Esophagus squamous epithelium (tissue), 5 donors: ENCODE data around the gene SPOCD1. TPM values are rescaled to one million over a fixed set of nuclear protein-coding genes. Genes with fewer than 3 reads are reported as not detected.

Experiments
- DNase-seq: peaks from one replicate; lab custom pipeline; 2025; lab: John Stamatoyannopoulos, UW
- H3K27ac ChIP-seq, 4 donors: fragments of 200-600 bp; sonication (generic); one replicate each; pipeline ENCODE4 v1.5.1; 2016 to 2019; ENCODE audit warnings: mild to moderate bottlenecking in 1 of 4
- H3K27me3 ChIP-seq, 4 donors: fragments of 200-600 bp; sonication (generic); 1 replicate in 3 of 4; 2 replicates in 1 of 4; pipeline versions ENCODE4 v1.5.1 to v1.6.0; 2017 to 2021; ENCODE audit warnings: antibody characterized with exemption in 1 of 4
- H3K36me3 ChIP-seq, 3 donors: fragments of 200-600 bp; sonication (generic); one replicate each; pipeline ENCODE4 v1.5.1; 2016 to 2019
- H3K4me1 ChIP-seq, 3 donors: fragments of 200-600 bp; sonication (generic); one replicate each; pipeline ENCODE4 v1.5.1; 2017 to 2019
- H3K4me3 ChIP-seq, 4 donors: fragments of 200-600 bp; sonication (generic); 1 replicate in 3 of 4; 2 replicates in 1 of 4; pipeline ENCODE4 v1.5.1; 2016 to 2019; ENCODE audit warnings: mild to moderate bottlenecking in 2 of 4, moderate library complexity in 1 of 4
- H3K9me3 ChIP-seq, 3 donors: fragments of 200-600 bp; sonication (generic); one replicate each; pipeline ENCODE4 v1.5.1; 2016 to 2019
- CTCF ChIP-seq, 6 experiments: fragments of 450-650 bp in 4 of 6; fragments of 200-600 bp in 2 of 6; sonication (generic) in 2 of 6; IDR thresholded peaks; one replicate each; pipeline ENCODE4 v1.5.1; 2016 to 2019; ENCODE audit warnings: antibody characterized with exemption in 6 of 6, mild to moderate bottlenecking in 4 of 6, moderate library complexity in 4 of 6
- POLR2A ChIP-seq, 4 donors: fragments of 450-650 bp; IDR thresholded peaks; one replicate each; pipeline ENCODE4 v1.6.1; 2017; ENCODE audit warnings: antibody characterized with exemption in 4 of 4, mild to moderate bottlenecking in 4 of 4, moderate library complexity in 3 of 4
- WGBS, 2 donors: methylation state at CpG; one replicate each; pipeline ENCODE4 v1.1.5; 2018; 5-methylcytosine and 5-hydroxymethylcytosine counted together
- intact Hi-C: fragments of 100-400 bp; cut with DNase I; formaldehyde crosslinking; loops from one replicate; pipeline ENCODE4 v1.15.0; 2022
- total RNA-seq, 4 donors: library from RNA; depleted of rRNA; stranded (reverse); fragments of >200 nt; gene quantifications; one replicate each; pipeline ENCODE4 v1.1.0, GENCODE V29; 2016
- donor health status: DM: yes; HTN: yes; CAD: no.

SPOCD1 gene
- total RNA-seq, 4 donors from 2014 or later: 0.18 to 0.40 (median 0.38) TPM; not detected in 1

DNA sequence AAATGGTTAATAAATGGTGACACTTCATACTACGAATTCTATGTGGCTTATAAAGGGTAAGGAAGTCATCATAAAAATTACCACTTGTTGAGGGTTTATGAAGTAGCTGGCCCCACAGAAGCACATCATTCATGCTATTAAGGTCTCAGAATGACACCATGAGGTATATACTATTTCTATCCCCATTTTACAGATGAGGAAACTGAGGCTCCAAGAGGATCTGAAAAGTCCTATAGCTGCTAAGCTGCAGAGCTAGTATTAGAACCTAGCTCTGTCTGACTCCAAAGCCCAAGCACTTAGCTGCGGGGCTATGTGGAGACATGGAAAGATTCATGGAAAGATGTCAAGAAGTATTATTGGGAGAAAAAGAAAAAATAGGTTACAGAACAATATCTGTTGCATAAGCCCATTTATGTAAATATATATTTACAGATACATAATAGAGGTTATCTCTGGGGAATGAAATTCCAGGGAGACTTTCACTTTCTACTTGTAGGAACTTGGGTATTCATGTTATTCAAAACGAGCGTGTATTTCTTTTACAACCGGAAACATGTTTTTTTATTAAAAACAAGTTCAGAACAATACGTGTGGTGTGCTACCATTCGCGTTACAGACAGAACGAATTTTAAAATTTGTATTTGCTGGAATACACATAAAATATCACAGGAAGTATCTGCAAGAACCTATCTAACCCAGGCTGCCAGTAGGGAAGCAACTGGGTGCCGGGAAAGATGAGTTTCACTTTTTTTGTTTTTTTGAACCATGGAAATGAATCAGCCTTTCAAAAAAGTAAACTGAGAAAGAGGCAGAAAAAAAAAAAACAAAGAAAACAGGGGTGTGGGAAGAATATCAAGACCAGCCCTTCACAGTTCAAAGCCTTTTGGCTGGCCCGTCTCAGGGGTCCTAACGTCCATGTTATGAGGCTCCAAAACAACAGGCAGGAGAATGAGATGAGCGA, 13.4 kb downstream of the SPOCD1 start:
- 27 to 35% methylated on average over 13 of the region's 13 CpGs for WGBS, 2 donors
- Histone ChIP-seq H3K4me3 (peak overlapping the region in 3 of 4 donors; percentile 12 to 50 (median 24)), H3K36me3 (no peaks in the 10 kb centered on the region), H3K27ac (peak overlapping the region in 1 of 4 donors; percentile 27), H3K9me3 (no peaks in the 10 kb centered on the region), H3K27me3 (peaks cover 0 to 21% (median 0%) of the 10 kb centered on the region in 4 donors), H3K4me1 (peaks cover 8 to 19% (median 13%) of the 10 kb centered on the region in 3 donors)
- intact Hi-C loops: no loop called here
- DNase-seq: no peak
- TF ChIP-seq POLR2A (IDR thresholded peaks at IDR 0.05) (no peak), CTCF (IDR thresholded peaks at IDR 0.05) (no peak)

- no peak for DNase-seq
- H3K27ac ChIP-seq: no peak overlapping the region
- no peak overlapping the region for H3K4me3 ChIP-seq
- H3K27me3 ChIP-seq: peaks cover 0 to 21% (median 0%) of the 10 kb centered on the region in 4 donors
- no peaks in the 10 kb centered on the region for H3K9me3 ChIP-seq
- peaks cover 8 to 19% (median 13%) of the 10 kb centered on the region in 3 donors for H3K4me1 ChIP-seq
- no peak for TF ChIP-seq POLR2A (IDR thresholded peaks at IDR 0.05)
- TF ChIP-seq CTCF (IDR thresholded peaks at IDR 0.05): no peak
- intact Hi-C loops: no loop called here
- 71 to 78% methylated on average over 1 of the region's 1 CpG for WGBS, 2 donors
- H3K36me3 ChIP-seq: no peaks in the 10 kb centered on the region
Measured at GRCh38 chr1:31801458-31801857, 14.4 kb downstream of the SPOCD1 start.

DNA sequence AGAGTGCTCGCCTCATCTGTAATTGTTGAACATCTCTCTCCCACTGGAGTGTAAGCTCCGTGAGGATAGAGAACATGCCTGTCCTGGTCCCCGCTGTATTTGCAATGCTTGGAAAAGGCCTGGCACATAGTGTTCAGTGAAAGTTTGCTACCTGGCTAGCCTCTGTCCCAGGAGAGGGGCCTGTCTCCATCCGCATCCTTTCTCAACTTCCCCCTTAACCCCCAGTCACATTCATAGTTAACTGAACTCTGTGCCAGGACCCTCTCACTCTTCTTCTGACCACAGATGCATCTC, 15.2 kb downstream of the SPOCD1 start:
- H3K36me3 ChIP-seq: no peaks in the 10 kb centered on the region
- WGBS, 2 donors: 92 to 97% methylated on average over 4 of the region's 4 CpGs
- peaks cover 0 to 21% (median 0%) of the 10 kb centered on the region in 4 donors for H3K27me3 ChIP-seq
- H3K27ac ChIP-seq: no peak overlapping the region
- no peak for DNase-seq
- no peaks in the 10 kb centered on the region for H3K9me3 ChIP-seq
- intact Hi-C loops: no loop called here
- H3K4me3 ChIP-seq: no peak overlapping the region
- no peak for TF ChIP-seq POLR2A (IDR thresholded peaks at IDR 0.05)
- no peak for TF ChIP-seq CTCF (IDR thresholded peaks at IDR 0.05)
- peaks cover 8 to 19% (median 13%) of the 10 kb centered on the region in 3 donors for H3K4me1 ChIP-seq

- intact Hi-C loops: no loop called here
- Histone ChIP-seq H3K4me3 (no peak overlapping the region), H3K27me3 (peaks cover 0 to 21% (median 0%) of the 10 kb centered on the region in 4 donors), H3K4me1 (peaks cover 8 to 19% (median 13%) of the 10 kb centered on the region in 3 donors), H3K9me3 (no peaks in the 10 kb centered on the region), H3K36me3 (no peaks in the 10 kb centered on the region), H3K27ac (no peak overlapping the region)
- no peak for TF ChIP-seq CTCF (IDR thresholded peaks at IDR 0.05)
- TF ChIP-seq POLR2A (IDR thresholded peaks at IDR 0.05): no peak
- DNase-seq: no peak
- 88 to 94% methylated on average over 4 to 5 of the region's 16 CpGs for WGBS, 2 donors
Measured at GRCh38 chr1:31799895-31800673, 15.7 kb downstream of the SPOCD1 start.
